ACC112 (cell line): ENCODE data around the gene RNASE7.
A peak's percentile ranks its signal among the peaks of the same experiment; 100 is the strongest.

Experiments used
- H2AFZ ChIP-seq: fragments of 200-600 bp; sonication (generic); one replicate; pipeline ENCODE4 v1.6.0; 2017; ENCODE audit warnings: antibody characterized with exemption, low read length; ENCODE audit not compliant: unreplicated experiment
- H3K27ac ChIP-seq: fragments of 200-600 bp; sonication (generic); 2 replicates; pipeline ENCODE4 v1.5.1; 2014; ENCODE audit warnings: low read depth, mild to moderate bottlenecking, antibody characterized with exemption, low read length, moderate library complexity
- H3K27me3 ChIP-seq: fragments of 200-600 bp; sonication (generic); 2 replicates; pipeline ENCODE4 v1.6.1; 2014; ENCODE audit warnings: mild to moderate bottlenecking, antibody characterized with exemption, low read length, moderate library complexity, mixed read lengths; ENCODE audit not compliant: insufficient read depth
- H3K36me3 ChIP-seq: fragments of 200-600 bp; sonication (generic); 2 replicates; pipeline ENCODE4 v1.6.1; 2016; ENCODE audit warnings: mild to moderate bottlenecking, antibody characterized with exemption, low read length, moderate library complexity, mixed read lengths; ENCODE audit not compliant: insufficient read depth
- H3K4me1 ChIP-seq: fragments of 200-600 bp; sonication (generic); one replicate; pipeline ENCODE4 v1.6.1; 2016; ENCODE audit warnings: low read length, mixed read lengths; ENCODE audit not compliant: insufficient read depth, unreplicated experiment, control insufficient read depth
- H3K4me3 ChIP-seq: fragments of 200-600 bp; sonication (generic); 2 replicates; pipeline ENCODE4 v1.5.1; 2014; ENCODE audit warnings: mild to moderate bottlenecking, low read depth, low read length
- H3K79me2 ChIP-seq: fragments of 200-600 bp; sonication (generic); one replicate; pipeline ENCODE4 v1.6.0; 2016; ENCODE audit warnings: low read length; ENCODE audit not compliant: control insufficient read depth, unreplicated experiment, insufficient read depth

The RNASE7 gene

GRCh38 chr14:21057803-21058675 is 15.9 kb downstream of the RNASE7 start, which contains the start of gene RNASE8:
Gene RNASE8 (plus strand): TSS chr14:21057822. CDS start chr14:21057893, 71 bp downstream.
- Histone ChIP-seq H3K4me1 (peaks cover 2% of the 10 kb centered on the region), H3K4me3 (no peak within 1 kb of the TSS), H3K27me3 (peaks cover 8% of the 10 kb centered on the region; the same call in 1 of the 2 replicates), H2AFZ (no peak within 1 kb of the TSS), H3K36me3 (no peaks in the 10 kb centered on the region), H3K27ac (no peak within 1 kb of the TSS), H3K79me2 (no peaks in the 10 kb centered on the region)

GRCh38 chr14:21058903-21059302 is 16.7 kb downstream of the RNASE7 start:
- H3K79me2 ChIP-seq: no peaks in the 10 kb centered on the region
- H3K36me3 ChIP-seq: no peaks in the 10 kb centered on the region
- no peak overlapping the region for H2AFZ ChIP-seq
- H3K27ac ChIP-seq: no peak overlapping the region
- H3K4me3 ChIP-seq: no peak overlapping the region
- H3K4me1 ChIP-seq: peaks cover 9% of the 10 kb centered on the region
- H3K27me3 ChIP-seq: peaks cover 8% of the 10 kb centered on the region; the same call in 1 of the 2 replicates

- H3K79me2 ChIP-seq: no peaks in the 10 kb centered on the region
Measured at GRCh38 chr14:21059842-21060613, 17.9 kb downstream of the RNASE7 start.

GRCh38 chr14:21060614-21061346 is 18.6 kb downstream of the RNASE7 start:
- Histone ChIP-seq H3K4me3 (no peak overlapping the region), H3K27ac (no peak overlapping the region), H2AFZ (no peak overlapping the region), H3K27me3 (peaks cover 8% of the 10 kb centered on the region; the same call in 1 of the 2 replicates), H3K36me3 (no peaks in the 10 kb centered on the region), H3K4me1 (peaks cover 9% of the 10 kb centered on the region), H3K79me2 (no peaks in the 10 kb centered on the region)

More at GRCh38 chr14:21059842-21060613, 17.9 kb downstream of the RNASE7 start:
- Histone ChIP-seq H3K4me1 (peaks cover 9% of the 10 kb centered on the region), H3K27ac (no peak overlapping the region), H3K27me3 (peaks cover 8% of the 10 kb centered on the region; the same call in 1 of the 2 replicates), H3K4me3 (no peak overlapping the region), H3K36me3 (no peaks in the 10 kb centered on the region), H2AFZ (no peak overlapping the region)

GRCh38 chr14:21061347-21061668 is 19.1 kb downstream of the RNASE7 start:
- Histone ChIP-seq H2AFZ (no peak overlapping the region), H3K36me3 (no peaks in the 10 kb centered on the region), H3K27ac (no peak overlapping the region), H3K27me3 (peaks cover 8% of the 10 kb centered on the region; the same call in 1 of the 2 replicates), H3K4me3 (no peak overlapping the region), H3K4me1 (peaks cover 9% of the 10 kb centered on the region), H3K79me2 (no peaks in the 10 kb centered on the region)

GRCh38 chr14:21063479-21063878 is 21.3 kb downstream of the RNASE7 start:
- peaks cover 10% of the 10 kb centered on the region for H3K4me1 ChIP-seq
- H3K79me2 ChIP-seq: no peaks in the 10 kb centered on the region
- no peaks in the 10 kb centered on the region for H3K36me3 ChIP-seq
- H2AFZ ChIP-seq: no peak overlapping the region
- peaks cover 8% of the 10 kb centered on the region; the same call in 1 of the 2 replicates for H3K27me3 ChIP-seq
- no peak overlapping the region for H3K4me3 ChIP-seq
- H3K27ac ChIP-seq: no peak overlapping the region

- Histone ChIP-seq H3K4me3 (no peak overlapping the region), H3K36me3 (no peaks in the 10 kb centered on the region), H3K79me2 (peaks cover 4% of the 10 kb centered on the region), H3K27ac (no peak overlapping the region), H3K4me1 (peaks cover 25% of the 10 kb centered on the region), H3K27me3 (no peaks in the 10 kb centered on the region), H2AFZ (no peak overlapping the region)
Measured at GRCh38 chr14:21066882-21067502, 24.8 kb downstream of the RNASE7 start.

GRCh38 chr14:21068521-21069387 is 26.6 kb downstream of the RNASE7 start:
- Histone ChIP-seq H3K4me3 (peak overlapping the region; percentile 92), H3K4me1 (peaks cover 26% of the 10 kb centered on the region), H3K27ac (peak overlapping the region; percentile 54; the same call in 1 of the 2 replicates), H2AFZ (peak overlapping the region; percentile 73), H3K27me3 (no peaks in the 10 kb centered on the region), H3K36me3 (no peaks in the 10 kb centered on the region), H3K79me2 (peaks cover 4% of the 10 kb centered on the region)

- peaks cover under 1% of the 10 kb centered on the region; the same call in 1 of the 2 replicates for H3K36me3 ChIP-seq
- peak overlapping the region; percentile 54 for H3K27ac ChIP-seq
- H3K79me2 ChIP-seq: peaks cover 4% of the 10 kb centered on the region
- H3K4me1 ChIP-seq: peaks cover 26% of the 10 kb centered on the region
- peak overlapping the region; percentile 92 for H3K4me3 ChIP-seq
- H3K27me3 ChIP-seq: no peaks in the 10 kb centered on the region
- peak overlapping the region; percentile 73 for H2AFZ ChIP-seq
Measured at GRCh38 chr14:21069388-21070082, 27.4 kb downstream of the RNASE7 start.
